Hematopoietic multipotent progenitor cell (in vitro differentiated cells): ENCODE measurements around the gene SRL. TPM values are rescaled to one million over a fixed set of nuclear protein-coding genes. Genes with fewer than 3 reads are reported as not detected.
A peak's percentile ranks its signal among the peaks of the same experiment; 100 is the strongest.
"Not testable (repeated sequence)": the region's sequence is repeated elsewhere in the genome, so short reads cannot be mapped to it uniquely, and the experiment has no call there.

Experiments
- DNase-seq, 3 donors: peaks; one replicate each; pipeline ENCODE4 v3.0.0-alpha.2; 2011 to 2015; ENCODE audit warnings: low read depth in 2 of 3, low spot score in 2 of 3
- total RNA-seq: library from RNA; depleted of rRNA; stranded (reverse); fragments of >200 nt; gene quantifications from one replicate; pipeline ENCODE4 v1.2.3, GENCODE V29; 2012

Gene SRL
- total RNA-seq, 1 donor = under 0.01 TPM

- peak in 1 of 3 donors; percentile 13 for DNase-seq
Observed at GRCh38 chr16:4261557-4262172, 19.8 kb upstream of the SRL start.

GRCh38 chr16:4260360-4260759, 18.5 kb upstream of the SRL start:
- DNase-seq = no peak

- DNase-seq = no peak
Observed at GRCh38 chr16:4257646-4258556, 16.0 kb upstream of the SRL start.

- DNase-seq = peak; percentile 97 to 100 (median 99)
Observed at GRCh38 chr16:4253394-4254150, 11.7 kb upstream of the SRL start.

GRCh38 chr16:4253012-4253393, 11.1 kb upstream of the SRL start:
- not testable (repeated sequence) for DNase-seq

- DNase-seq = no peak
Observed at GRCh38 chr16:4249530-4250308, 7.8 kb upstream of the SRL start.

- DNase-seq = no peak
Observed at GRCh38 chr16:4247460-4247784, 5.5 kb upstream of the SRL start.

- peak in 2 of 3 donors; percentile 32 to 46 for DNase-seq
Observed at GRCh38 chr16:4246777-4247459, 5.0 kb upstream of the SRL start.

- DNase-seq = no peak
Observed at GRCh38 chr16:4245077-4245791, 3.4 kb upstream of the SRL start.

- DNase-seq = no peak
Observed at GRCh38 chr16:4244254-4245076, 2.6 kb upstream of the SRL start.

GRCh38 chr16:4241258-4241927, 487 bp downstream of the SRL start:
- DNase-seq = no peak

- no peak for DNase-seq
Observed at GRCh38 chr16:4240624-4241023, 1.3 kb downstream of the SRL start.

- DNase-seq = no peak
Observed at GRCh38 chr16:4239682-4240175, 2.2 kb downstream of the SRL start.

- DNase-seq = peak in 1 of 3 donors; percentile 21
Observed at GRCh38 chr16:4239020-4239419, 2.9 kb downstream of the SRL start.

GRCh38 chr16:4233431-4233830, 8.4 kb downstream of the SRL start:
- no peak for DNase-seq

- DNase-seq = no peak
Observed at GRCh38 chr16:4232541-4233386, 9.1 kb downstream of the SRL start.

GRCh38 chr16:4231886-4232285, 10.0 kb downstream of the SRL start:
- DNase-seq = no peak
